GM19023 (cell line): Measurements from ENCODE around the gene CDC5L.

Experiments used
- ATAC-seq: cut with Tn5 transposase; IDR thresholded peaks from one replicate; pipeline ENCODE4 v1.9.1; 2021; ENCODE audit warnings: mild to moderate bottlenecking, moderate library complexity; ENCODE audit not compliant: unreplicated experiment

CDC5L gene

DNA sequence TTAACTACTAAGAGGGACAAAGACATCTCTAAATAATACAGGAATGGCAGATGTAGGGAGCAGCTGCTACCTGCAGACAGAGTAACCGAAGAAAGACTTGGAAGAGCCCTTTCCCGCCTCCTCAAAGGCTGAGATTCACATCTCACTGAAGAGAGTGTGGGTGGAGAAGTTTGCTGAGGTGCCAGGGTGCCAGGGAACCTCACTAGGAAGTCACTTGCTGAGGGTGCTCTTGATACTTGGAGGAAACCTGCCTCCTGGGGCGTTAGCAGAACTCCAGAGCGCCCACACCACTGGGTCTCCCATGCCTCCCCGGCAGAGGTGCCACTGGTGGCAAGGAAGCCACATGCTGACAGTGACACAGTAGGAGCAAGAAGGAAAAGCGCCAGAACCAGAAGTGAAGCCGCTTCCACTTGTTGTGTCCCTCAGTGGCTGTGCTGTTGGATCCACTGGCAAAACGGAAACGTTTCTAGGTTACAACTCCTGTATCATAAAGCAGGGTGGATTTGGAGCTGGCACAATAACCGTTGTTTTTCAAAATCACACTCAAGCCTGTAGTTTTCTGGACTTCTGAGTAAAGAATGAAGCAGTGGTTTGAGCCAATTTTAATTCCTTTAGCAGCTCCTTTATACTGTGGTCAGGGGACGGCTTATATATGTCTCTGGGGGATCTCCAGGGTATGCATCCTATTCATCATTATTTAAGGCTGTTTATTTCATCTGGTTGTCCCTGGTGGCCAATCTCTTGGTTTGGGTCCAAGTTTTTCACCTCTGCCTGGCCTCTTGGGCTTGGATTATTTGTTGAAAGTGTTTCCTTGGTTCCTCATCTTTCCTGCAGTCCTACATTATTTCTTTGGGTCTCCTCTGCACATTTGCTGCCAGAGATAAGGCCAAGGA is 64.5 kb downstream of the CDC5L start:
- ATAC-seq, result no peak

DNA sequence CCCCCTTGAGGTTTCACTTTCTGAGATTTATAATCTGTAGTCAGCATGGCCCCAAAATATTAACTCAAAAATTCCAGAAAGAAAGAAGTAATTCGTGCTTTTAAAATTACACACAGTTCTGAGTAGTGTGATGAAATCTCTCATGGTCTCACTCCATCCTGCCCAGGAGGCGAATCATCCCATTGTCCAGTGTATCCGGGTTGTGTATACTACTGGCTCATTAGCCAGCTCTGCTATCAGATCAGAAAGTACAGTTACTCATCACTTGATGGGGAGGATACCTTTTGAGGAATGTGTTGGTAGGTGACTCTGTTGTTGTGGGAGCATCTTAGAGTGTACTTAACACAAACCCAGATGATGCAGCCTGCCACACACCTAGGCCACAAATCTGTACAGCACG is 65.2 kb downstream of the CDC5L start:
- ATAC-seq, result no peak

DNA sequence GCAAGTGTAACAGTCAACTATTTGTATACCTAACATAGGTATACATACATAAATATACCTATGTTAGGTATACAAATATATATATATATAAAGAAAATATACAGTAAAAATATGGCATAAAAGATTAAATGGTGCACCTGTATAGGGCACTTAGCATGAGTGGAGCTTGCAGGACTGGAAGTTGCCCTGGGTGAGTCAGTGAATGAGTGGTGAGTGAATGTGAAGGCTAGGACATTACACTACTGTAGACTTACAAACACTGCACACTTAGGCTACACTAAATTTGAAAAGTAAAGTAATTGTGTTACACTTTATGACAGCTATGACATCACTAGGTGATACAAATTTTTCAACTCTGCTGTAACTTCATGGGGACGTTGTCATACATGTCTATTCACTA is 65.6 kb downstream of the CDC5L start:
- ATAC-seq, result no peak

DNA sequence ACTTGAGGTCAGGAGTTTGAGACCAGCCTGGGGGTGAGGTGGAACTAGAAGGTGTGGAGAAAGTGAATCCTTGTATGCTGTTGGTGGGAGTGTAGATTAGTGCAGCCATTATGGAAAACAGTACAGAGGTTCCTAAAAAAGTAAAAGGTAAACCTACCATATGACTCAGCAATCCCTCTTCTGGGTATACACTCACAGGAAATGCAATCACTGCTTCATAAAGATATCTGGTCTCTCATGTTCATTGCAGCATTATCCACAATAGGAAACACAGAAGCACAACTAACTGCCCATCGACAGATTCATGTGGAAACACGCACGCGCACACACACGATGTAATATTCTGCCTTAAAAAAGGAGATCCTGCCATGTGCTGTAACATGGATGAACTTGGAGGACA is 66.7 kb downstream of the CDC5L start:
- ATAC-seq, result no peak

GRCh38 chr6:44456070-44456965 is 68.8 kb downstream of the CDC5L start:
- ATAC-seq, result no peak

GRCh38 chr6:44456966-44457292 is 69.4 kb downstream of the CDC5L start:
- ATAC-seq, result no peak

- no peak for ATAC-seq
These were observed 70.1 kb downstream of the CDC5L start for GRCh38 chr6:44457596-44457995.

DNA sequence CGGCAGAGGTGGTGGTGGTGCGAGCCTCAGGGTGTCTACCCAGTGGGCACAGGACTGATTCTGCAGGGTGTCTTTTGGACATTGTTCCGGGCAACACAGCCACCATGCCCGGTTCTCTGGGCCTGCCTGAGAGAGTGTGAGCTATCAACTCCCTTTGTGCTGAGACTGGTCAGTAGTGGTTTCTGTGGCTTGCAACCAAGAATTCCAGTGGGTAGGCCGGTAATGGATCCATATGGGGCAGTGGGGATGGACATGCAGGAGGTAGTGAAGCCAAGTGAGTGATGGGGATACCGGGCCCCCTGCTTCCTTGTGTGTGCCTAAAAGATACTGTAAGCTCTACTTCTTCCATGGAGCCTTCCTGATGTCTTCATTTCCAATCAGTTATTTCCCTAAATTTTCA is 71.0 kb downstream of the CDC5L start:
- ATAC-seq, result no peak

GRCh38 chr6:44462335-44462734 is 74.8 kb downstream of the CDC5L start:
- ATAC-seq, result no peak

DNA sequence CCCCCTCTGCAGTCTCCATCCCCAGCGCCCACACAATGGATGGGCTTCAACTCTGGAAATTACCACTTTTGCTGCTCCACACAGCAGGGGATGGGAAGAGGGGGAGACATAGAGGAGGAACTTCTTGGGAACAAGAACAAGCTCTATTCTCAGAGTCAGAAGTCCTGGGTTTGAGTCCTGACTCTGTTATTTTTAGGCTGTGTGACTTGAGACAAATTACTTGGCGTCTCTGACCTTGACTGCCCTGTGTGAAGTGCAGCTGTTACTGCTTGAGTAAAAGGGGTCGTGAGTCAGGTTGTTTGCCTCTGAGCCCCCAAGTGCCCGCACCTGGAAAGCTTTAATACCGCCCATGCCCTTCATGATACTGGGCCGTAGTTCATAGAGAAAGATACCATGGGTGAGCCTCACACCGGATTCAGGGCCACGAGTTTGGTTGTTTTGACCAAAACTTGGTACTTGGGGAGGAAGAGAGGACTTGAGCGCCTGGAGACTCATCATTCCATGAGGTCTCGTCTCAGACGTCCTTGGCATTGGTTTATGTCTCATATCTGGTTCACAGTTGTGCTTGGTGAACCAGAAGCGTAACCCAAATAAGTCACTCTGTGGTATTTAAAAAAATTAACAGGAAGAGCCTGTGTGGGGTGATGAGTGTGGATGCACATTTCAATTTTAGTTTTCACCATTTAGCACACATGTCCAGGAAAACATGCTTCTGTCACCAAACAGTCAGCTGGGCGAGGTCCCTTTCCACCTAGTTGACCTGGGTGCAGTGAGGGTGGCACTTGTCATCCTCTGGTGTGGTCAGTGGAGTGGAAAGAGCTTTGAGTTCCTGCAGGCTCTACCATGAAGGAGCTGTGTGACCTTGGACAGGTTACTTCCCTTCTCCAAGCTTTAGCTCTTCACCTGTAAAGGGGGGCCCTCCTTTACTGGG is 75.6 kb downstream of the CDC5L start:
- ATAC-seq, result no peak

- no peak for ATAC-seq
These were observed 76.4 kb downstream of the CDC5L start for GRCh38 chr6:44463728-44464450.

DNA sequence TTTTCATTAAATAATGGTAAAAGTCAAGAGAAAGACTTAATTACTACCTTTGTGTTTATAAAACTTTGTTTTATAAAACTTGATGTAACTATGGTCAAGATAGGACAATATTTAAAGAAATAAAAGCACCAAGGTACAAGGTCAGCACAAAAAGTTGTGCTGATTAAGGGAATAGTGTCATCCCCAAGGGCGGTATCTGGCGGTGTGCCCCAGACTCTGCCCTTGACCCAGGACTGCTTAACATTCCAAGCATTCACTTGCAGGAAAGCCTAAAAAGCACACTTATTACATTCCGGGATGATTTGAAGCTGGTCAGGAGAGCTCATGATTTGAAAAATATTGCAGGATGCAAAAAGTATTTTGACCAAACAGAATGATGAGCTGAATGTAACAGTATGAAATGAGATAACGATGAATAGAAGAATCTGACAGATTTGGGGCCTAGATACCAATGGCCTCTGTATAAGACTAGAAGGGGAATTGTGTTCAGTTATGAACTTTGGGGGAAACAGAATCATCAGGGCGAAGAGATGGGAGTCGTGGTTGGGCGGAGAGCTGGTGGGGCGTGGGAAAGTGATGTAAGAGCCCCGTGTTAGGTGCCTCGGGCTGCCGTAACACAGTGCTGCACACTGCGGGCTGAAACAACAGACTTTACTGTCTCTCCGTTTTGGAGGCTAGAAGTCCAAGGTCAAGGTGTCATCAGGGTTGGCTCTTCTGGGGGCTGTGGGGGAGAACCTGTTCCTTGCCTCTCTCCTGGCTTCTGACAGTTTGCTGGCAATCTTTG is 77.2 kb downstream of the CDC5L start:
- ATAC-seq, result no peak

DNA sequence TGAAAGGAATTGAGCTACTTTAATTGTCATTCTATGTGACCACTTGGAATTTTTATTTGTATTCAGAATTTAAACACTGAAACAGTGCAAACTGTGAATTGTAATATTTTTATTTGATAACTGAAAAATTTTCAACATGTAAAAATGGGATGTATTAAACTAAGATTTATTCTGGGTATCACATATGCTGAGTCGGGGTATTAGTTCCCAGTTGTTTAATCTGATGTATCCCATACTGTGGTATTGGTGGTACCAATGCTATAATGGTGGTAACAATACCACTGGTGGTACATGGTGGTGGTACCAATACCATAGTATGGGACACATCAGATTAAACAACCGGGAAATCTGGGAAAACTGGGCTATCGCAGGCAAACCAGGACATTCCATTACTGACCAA is 79.4 kb downstream of the CDC5L start:
- ATAC-seq, result no peak

DNA sequence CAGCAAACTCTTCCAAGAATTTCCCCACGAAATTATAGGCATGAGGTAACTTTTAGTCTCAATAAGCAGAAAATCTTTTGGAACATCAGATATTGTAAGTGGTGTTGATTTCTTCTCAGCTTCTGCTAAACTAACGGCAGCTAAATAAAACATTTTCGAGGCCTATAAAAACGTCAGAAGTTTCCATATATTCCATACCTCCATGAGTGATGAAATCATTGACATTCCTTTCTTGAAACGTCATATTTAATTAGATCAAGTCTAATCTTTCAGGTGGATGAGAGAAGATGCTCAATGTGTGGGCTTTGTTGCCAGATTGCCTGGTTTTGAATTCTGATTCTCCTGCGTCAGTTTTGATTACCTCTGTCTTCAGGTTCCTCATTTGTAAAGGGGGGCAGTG is 81.3 kb downstream of the CDC5L start:
- no peak for ATAC-seq

- ATAC-seq, result no peak
These were observed 82.6 kb downstream of the CDC5L start for GRCh38 chr6:44470115-44470464.

- ATAC-seq, result no peak
These were observed 83.2 kb downstream of the CDC5L start for GRCh38 chr6:44470746-44471145.

DNA sequence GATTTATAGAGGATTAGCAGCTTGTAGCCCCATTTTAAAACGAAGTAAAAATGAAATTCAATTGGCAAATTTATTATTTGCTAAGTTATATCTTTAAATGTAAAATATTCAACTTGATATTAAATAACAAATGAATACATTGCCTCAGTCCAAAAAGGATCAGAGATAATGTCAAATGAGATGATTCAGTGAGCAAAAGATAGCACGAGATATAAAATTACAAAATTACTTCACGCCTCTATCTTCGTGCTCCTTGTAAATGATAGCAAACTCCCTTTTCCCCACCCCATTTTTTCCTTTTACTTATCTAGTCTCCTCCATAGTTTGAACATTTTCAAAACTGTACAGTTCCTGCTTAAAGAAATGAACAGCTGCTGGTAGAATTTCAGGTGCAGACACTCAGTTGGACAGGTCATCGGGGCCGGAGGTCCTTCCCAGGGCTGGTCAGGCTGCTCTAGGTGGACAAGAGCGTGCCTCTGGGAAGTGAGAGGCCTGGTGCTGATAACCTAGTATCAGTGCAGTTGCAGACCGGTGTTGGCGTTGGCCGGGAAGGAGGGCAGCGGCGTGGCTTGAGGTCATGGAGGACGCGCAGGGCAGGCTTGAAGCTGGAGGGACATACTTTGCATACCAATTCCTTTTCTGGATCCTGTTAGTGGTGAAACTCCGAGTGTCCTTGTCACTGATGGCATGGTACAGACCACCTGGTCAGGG is 83.9 kb downstream of the CDC5L start:
- ATAC-seq, result no peak

- ATAC-seq, result no peak
These were observed 84.9 kb downstream of the CDC5L start for GRCh38 chr6:44472250-44472945.
